Activated B cell treated with CpG ODN at 0.5 μM for 24 hours (primary cell): ENCODE data around the gene SPAG16. TPM values are rescaled to one million over a fixed set of nuclear protein-coding genes. Genes with fewer than 3 reads are reported as not detected.

ENCODE experiments used
- ATAC-seq: fragments of 200-7000 bp; cut with Tn5 transposase; one replicate; pipeline ENCODE4 v1.10.0; 2021; ENCODE audit warnings: low read depth, mild to moderate bottlenecking, moderate library complexity
- CTCF ChIA-PET: fragments of 350-600 bp; sonication (Branson Sonifier 250); formaldehyde crosslinking; loops from one replicate; lab custom pipeline; 2021; ENCODE audit warnings: antibody characterized with exemption; lab: Charles Lee
- POLR2A ChIA-PET: fragments of 350-600 bp; sonication (Branson Sonifier 250); formaldehyde crosslinking; loops from one replicate; lab custom pipeline; 2021; ENCODE audit warnings: antibody characterized with exemption; lab: Charles Lee
- DNase-seq: peaks from one replicate; pipeline ENCODE4 v3.0.0; 2022
- H3K27ac Mint-ChIP-seq: one replicate; pipeline ENCODE4 v1.8.0; 2020; ENCODE audit warnings: mixed read lengths
- H3K27me3 Mint-ChIP-seq: one replicate; pipeline ENCODE4 v1.8.0; 2021; ENCODE audit warnings: mixed read lengths
- H3K36me3 Mint-ChIP-seq: one replicate; pipeline ENCODE4 v1.8.0; 2021; ENCODE audit warnings: low read depth, mixed read lengths
- H3K4me1 Mint-ChIP-seq: one replicate; pipeline ENCODE4 v1.8.0; 2021; ENCODE audit warnings: mixed read lengths
- H3K4me3 Mint-ChIP-seq: one replicate; pipeline ENCODE4 v1.8.0; 2020; ENCODE audit warnings: mild to moderate bottlenecking, mixed read lengths
- H3K9me3 Mint-ChIP-seq: one replicate; pipeline ENCODE4 v1.8.0; 2020; ENCODE audit warnings: mixed read lengths
- intact Hi-C: fragments of 100-400 bp; cut with micrococcal nuclease; formaldehyde crosslinking; loops from one replicate; pipeline ENCODE4 v1.15.1; 2024
- total RNA-seq: library from RNA; stranded (reverse); gene quantifications from 2 replicates; pipeline ENCODE4 v1.2.3, GENCODE V29; 2022
- TF ChIP-seq, protein P1 (sequence below): fragments of 200-600 bp; IDR thresholded peaks from one replicate; pipeline ENCODE4 v1.8.0; 2022; ENCODE audit warnings: antibody characterized with exemption, mild to moderate bottlenecking

The SPAG16 gene
- total RNA-seq, 1 donor from 2014 or later: 11.2 TPM

DNA sequence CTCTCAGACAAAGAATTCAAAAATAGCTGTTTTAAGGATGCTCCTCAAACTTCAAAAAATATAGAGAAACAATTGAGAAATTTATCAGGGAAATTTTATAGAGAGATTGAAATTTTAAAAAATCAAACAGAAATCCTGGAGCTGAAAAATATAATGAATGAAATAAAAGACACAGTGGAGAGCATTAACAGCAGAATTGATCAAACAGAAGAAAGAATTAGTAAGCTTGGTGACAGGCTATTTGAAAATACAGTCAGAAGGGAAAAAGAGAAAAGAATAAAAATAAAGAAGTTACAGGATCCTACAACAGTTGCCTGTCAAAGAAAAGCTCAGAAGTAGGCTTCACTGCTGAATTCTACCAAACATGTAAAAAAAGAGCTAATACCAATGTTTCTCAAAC, 832.8 kb downstream of the SPAG16 start:
- CTCF ChIA-PET: no interaction called here
- Mint-ChIP-seq H3K4me3 (no peak overlapping the region), H3K4me1 (no peaks in the 10 kb centered on the region), H3K27ac (no peak overlapping the region), H3K36me3 (no peaks in the 10 kb centered on the region), H3K27me3 (no peaks in the 10 kb centered on the region), H3K9me3 (peaks cover 14% of the 10 kb centered on the region)
- POLR2A ChIA-PET: no interaction called here
- TF ChIP-seq, protein P1, sequence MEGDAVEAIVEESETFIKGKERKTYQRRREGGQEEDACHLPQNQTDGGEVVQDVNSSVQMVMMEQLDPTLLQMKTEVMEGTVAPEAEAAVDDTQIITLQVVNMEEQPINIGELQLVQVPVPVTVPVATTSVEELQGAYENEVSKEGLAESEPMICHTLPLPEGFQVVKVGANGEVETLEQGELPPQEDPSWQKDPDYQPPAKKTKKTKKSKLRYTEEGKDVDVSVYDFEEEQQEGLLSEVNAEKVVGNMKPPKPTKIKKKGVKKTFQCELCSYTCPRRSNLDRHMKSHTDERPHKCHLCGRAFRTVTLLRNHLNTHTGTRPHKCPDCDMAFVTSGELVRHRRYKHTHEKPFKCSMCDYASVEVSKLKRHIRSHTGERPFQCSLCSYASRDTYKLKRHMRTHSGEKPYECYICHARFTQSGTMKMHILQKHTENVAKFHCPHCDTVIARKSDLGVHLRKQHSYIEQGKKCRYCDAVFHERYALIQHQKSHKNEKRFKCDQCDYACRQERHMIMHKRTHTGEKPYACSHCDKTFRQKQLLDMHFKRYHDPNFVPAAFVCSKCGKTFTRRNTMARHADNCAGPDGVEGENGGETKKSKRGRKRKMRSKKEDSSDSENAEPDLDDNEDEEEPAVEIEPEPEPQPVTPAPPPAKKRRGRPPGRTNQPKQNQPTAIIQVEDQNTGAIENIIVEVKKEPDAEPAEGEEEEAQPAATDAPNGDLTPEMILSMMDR: no peak
- ATAC-seq (no peak), DNase-seq (no peak)
- intact Hi-C loops: no loop called here

DNA sequence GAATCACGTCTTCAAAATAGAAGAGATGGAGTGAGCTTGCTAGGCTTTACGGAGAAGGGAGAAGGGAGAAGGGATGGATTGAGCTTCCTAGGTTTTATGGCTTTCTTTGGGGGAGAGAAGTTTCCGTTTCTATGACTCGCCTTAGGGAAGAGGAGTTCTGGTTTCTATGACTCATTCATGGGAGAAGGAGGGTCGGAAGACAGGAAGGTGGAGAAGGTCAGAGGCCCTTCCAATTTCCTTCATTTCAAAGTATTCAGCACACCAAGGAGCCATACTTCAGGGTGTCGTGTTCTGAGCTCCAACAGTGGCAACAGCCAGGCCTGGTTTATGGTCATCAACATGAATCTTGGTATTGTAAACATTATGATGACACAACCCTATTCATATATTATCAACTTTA, 841.9 kb downstream of the SPAG16 start:
- Mint-ChIP-seq H3K27me3 (no peaks in the 10 kb centered on the region), H3K27ac (no peak overlapping the region), H3K4me1 (no peaks in the 10 kb centered on the region), H3K9me3 (no peaks in the 10 kb centered on the region), H3K4me3 (no peak overlapping the region), H3K36me3 (no peaks in the 10 kb centered on the region)
- CTCF ChIA-PET: no interaction called here
- POLR2A ChIA-PET: no interaction called here
- no peak for ATAC-seq
- DNase-seq: no peak
- TF ChIP-seq, protein P1: no peak
- intact Hi-C loops: no loop called here

DNA sequence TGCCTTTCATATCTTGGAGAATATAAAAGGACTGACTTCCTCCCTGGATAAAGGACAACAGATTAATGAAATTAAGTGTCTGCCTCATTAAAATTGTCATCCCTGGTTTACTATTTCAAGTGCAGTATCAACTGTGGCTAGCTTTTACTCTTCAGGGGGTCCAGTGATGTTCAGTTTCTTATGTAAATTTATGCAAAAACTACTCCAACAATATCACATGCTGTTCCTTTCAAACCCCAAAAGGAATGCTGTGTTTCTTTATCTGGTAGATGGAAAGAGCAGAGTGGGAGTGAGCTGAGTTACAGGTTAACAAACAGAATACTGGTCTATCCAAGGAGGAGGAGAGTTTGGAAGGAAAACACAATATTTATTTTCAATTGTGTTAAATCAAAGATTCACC, 842.9 kb downstream of the SPAG16 start:
- ChIA-PET POLR2A (no interaction called here), CTCF (no interaction called here)
- H3K36me3 Mint-ChIP-seq: no peaks in the 10 kb centered on the region
- no peaks in the 10 kb centered on the region for H3K4me1 Mint-ChIP-seq
- H3K9me3 Mint-ChIP-seq: no peaks in the 10 kb centered on the region
- ATAC-seq: no peak
- H3K27me3 Mint-ChIP-seq: no peaks in the 10 kb centered on the region
- TF ChIP-seq, protein P1: no peak
- no peak overlapping the region for H3K4me3 Mint-ChIP-seq
- no peak for DNase-seq
- intact Hi-C loops: no loop called here
- no peak overlapping the region for H3K27ac Mint-ChIP-seq

DNA sequence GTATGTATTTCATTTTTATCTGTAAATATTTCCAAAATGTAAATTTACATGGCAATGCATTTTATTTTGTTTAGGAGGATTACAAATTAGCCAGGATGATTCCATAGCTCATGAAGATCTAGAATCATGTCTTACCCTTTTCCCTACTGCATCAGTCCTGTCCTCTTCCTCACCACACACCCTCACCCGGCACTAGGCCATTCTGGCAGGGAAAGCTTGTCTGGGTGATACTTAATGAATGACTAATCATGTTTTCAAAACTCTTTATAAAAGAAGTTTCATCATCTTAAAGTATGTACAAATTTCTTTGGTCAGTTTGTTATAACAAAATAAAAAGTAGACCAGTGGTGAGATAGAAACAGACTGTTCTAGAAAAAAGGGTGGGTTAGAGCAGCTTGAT, 843.3 kb downstream of the SPAG16 start:
- ChIA-PET CTCF (no interaction called here), POLR2A (no interaction called here)
- DNase-seq (no peak), ATAC-seq (no peak)
- no peak overlapping the region for H3K4me3 Mint-ChIP-seq
- H3K27me3 Mint-ChIP-seq: no peaks in the 10 kb centered on the region
- no peaks in the 10 kb centered on the region for H3K4me1 Mint-ChIP-seq
- TF ChIP-seq, protein P1: no peak
- no peak overlapping the region for H3K27ac Mint-ChIP-seq
- intact Hi-C loops: no loop called here
- peaks cover 2% of the 10 kb centered on the region for H3K9me3 Mint-ChIP-seq
- no peaks in the 10 kb centered on the region for H3K36me3 Mint-ChIP-seq

DNA sequence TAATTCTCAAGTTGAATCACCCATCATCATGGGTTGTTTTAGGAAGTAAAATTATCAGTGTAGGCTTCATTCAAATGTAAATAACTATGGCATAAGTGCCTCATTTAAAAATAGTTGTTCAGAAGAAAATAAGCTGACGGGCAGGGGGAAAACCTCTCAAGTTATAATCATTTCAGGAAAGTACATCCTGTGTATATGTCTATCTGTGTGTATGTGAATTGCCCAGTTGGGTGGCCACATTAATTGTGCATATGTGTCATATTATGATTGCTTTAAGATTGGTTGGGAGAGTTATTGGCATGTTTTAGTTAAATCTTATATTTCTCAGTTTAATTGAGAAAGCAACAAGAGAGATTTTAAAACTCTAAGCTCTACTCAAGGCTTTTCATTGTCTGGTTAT, 843.8 kb downstream of the SPAG16 start:
- intact Hi-C loops: no loop called here
- POLR2A ChIA-PET: no interaction called here
- TF ChIP-seq, protein P1: no peak
- no peaks in the 10 kb centered on the region for H3K4me1 Mint-ChIP-seq
- no peak for ATAC-seq
- no peak for DNase-seq
- H3K9me3 Mint-ChIP-seq: peaks cover 2% of the 10 kb centered on the region
- no peak overlapping the region for H3K27ac Mint-ChIP-seq
- H3K36me3 Mint-ChIP-seq: no peaks in the 10 kb centered on the region
- no peak overlapping the region for H3K4me3 Mint-ChIP-seq
- CTCF ChIA-PET: no interaction called here
- H3K27me3 Mint-ChIP-seq: no peaks in the 10 kb centered on the region
